GM19023 (cell line): ENCODE data around the gene PRKCE.
A peak's percentile ranks its signal among the peaks of the same experiment; 100 is the strongest.

Experiments
- ATAC-seq: cut with Tn5 transposase; IDR thresholded peaks from one replicate; pipeline ENCODE4 v1.9.1; 2021; ENCODE audit warnings: mild to moderate bottlenecking, moderate library complexity; ENCODE audit not compliant: unreplicated experiment

Gene PRKCE

DNA sequence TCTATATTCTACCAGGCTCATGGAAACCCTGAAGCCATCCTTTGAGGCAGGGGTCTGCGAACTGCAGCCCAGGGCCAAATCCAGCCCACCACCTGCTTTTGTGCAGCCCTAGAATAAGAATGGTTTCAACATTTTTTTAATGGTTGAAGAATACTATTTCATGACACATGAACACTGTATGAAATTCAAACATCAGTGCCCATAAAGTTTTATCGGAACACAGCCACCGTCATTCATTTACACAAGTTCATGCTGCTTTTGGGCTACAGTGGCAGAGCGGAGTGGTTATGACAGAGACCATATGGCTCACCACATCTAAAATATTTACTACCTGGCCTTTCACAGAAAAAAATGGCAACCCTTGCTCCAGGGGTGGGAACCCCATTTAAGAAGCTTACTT, 521.6 kb downstream of the PRKCE start:
- ATAC-seq, result no peak

DNA sequence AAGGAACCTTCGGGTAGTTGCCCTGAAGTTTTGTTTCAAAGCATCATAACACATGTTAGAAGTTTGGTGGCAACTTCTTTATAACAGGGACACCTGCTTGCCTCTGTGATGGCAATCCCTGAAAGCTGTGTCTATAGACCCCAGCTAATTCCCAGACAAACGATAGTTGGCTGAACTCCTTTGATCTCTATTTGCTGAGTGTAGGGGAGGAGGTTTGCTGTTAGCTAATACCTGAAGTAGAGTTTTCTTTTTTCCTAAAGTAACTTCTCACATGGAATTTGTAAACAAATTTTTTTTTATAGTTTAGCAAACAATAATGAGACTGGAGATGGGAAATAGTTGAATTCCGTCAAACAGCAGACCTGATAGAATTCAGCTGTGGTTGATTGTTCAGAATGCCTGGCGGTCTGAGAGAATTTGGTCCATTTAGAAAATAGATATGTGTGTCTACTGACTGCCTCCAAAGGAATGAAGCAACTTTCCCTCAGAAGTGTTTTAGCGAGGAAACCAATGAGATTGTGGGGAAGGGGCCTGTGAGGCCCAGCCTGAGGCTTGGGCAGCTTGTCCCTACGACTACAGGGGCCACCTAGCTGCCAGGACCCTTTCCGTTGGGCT, 522.3 kb downstream of the PRKCE start:
- no peak for ATAC-seq

GRCh38 chr2:46174345-46175170, 523.1 kb downstream of the PRKCE start:
- no peak for ATAC-seq

GRCh38 chr2:46175419-46175818, 523.9 kb downstream of the PRKCE start:
- ATAC-seq, result no peak

DNA sequence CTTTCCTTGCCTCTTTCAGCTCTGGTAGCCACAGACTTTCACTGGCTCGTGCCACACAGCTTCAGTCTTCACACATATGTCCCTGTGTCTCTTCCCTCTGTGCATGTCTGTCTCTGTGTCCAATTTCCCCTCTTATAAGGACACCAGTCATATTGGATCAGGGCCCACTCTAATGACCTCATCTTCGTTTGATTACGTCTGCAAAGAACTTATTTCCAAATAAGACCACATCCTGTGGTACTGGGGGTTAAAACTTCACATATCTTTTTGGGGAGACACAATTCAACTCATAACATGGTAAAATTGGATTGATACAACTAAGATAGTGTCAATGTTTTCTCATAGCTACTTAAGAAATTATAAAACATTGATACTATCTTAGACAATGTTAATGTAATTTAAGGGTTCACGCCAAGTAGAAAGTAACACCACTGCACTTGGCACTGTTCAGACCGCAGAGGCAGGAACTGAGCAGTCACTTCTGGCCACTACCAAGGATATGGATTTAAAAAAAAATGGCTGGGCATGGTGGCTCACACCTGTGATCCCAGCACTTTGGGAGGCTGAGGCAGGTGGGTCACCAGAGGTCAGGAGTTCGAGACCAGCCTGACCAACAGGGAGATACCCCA, 526.1 kb downstream of the PRKCE start:
- no peak for ATAC-seq

DNA sequence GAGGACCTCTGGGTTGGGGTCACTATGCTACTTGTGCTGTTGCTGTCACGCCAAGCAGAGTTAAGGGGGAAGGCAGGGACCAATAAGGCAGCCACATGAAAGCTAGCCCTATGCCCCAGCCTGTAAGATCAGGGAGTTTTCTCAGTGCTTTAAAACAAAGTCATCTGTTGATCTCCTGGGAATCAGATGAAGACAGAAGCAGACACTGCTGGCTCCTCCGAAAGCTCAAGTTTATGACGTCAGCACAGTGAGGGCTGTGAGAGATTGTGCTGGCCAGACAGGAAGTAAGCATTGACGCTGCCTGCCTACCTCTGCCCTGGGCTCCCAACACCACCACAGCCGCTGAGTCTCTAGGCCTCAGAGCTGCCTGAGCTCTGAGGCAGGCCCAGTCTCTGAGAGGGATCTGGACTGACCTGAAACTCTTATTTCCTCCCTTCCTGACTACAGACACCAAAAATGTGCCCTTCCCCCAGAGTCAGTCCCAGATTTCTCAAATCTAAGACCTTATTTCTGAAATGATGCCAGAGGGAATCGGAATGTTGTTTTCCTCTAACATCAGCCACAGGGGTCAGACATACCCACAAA, 527.7 kb downstream of the PRKCE start:
- peak; percentile 64 for ATAC-seq

- ATAC-seq, result no peak
Observed at GRCh38 chr2:46180189-46180588, 528.7 kb downstream of the PRKCE start.

DNA sequence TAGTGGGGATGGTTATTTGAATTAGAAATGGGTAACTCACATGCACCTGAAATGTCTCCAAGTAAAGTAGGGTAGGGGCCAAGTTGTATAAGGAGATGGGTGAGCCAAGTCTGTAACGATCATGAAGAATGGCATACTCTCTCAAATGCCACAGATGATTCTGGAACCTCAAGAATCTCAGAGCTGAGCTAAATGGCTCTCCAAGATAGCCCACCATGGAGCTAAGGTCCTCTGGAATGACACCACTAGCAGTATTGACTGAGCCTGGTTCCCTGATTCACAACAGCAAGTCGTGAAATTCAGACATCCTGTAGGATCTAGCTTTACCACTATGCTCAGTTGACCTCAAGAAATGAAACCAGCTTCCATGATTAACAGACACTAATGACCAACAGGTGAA, 529.8 kb downstream of the PRKCE start:
- ATAC-seq, result no peak

DNA sequence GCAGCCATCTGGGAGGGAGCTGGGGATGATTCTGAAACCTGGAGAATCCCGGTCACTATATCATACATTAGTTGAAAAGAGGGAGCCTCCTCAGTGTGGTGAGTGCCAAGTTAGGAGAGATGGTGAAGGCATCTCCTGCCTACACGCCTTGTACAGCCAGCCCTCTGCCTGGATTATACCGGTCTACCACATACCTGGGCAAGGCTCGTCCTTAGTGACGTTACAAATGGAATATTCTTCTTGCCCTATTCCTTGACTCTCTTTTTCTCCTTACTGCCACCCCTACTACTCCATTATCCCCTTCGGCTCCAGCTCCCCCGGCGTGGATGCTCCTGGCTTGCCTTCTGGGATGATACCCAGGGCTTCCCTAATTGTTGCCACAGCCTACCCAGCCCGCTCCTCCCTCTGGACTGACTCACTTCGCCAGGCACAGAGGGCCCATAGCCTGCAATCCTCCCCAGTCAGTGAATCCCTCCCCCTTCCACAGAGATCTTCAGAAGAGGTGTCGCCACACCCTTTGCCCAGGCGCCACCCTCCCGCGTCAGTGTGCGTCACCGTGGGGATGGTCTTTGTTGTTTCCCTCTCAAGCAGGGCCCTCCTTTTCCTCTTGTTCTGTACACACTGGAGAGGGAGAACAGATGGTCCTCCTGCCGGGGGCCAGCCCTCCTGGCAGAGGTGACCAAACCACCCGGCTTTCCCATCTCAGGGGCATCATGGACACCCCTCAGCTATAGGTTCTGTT, 530.5 kb downstream of the PRKCE start:
- no peak for ATAC-seq

DNA sequence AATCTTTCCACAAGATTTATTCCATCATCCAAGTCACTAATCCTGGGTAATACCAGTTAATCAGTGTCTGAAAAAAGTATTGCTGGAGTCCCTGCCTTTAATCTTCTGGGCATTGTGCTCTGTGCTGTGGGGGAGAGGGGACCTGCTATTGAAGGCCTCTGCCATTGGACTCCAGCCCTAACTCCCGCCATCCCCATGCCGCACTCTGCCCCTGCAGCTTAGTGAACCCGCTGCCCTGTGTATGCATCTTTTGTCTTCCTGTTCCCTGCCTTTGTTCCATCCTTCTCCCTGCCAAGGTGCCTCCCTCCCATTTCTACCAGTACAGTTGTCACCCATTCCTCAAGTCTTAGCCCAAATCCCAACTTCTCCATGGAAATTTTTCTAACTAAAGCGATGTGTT, 532.0 kb downstream of the PRKCE start:
- ATAC-seq, result no peak

DNA sequence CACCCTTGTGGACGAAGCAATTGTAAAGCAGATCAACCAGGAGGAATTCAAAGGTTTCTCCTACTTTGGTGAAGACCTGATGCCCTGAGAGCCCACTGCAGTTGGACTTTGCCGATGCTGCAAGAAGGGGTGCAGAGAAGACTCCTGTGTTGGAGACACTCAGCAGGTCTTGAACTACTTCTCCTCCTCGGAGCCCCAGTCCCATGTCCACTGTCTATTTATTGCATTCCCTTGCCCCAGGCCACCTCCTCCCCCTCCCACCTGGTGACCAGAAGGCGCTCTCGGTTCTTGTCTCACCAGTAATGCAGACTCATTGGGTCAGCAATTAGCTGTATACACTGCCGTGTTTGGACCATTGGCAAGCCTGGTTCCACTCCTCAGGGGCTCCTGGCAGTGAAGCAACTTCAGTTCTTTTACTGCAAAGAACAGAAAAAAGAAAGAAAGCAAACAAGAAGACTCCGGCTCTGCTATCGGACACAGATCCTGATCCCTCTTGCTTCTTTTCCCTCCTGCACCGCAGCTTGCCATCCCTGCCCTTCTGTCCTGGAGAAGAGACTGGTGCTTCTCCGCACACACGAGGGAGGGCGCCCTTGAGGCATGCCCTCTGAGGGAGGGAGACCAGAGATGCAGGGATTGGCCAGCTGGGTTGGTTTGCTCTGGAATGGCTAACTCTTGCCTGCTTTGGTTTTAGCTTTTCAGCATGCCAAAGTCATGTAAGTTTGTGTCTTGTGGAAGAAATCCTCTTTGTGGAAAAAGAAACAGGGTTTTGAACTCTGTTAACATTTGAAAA, 533.5 kb downstream of the PRKCE start:
- ATAC-seq, result no peak

- peak; percentile 73 for ATAC-seq
Observed at GRCh38 chr2:46187112-46187618, 535.7 kb downstream of the PRKCE start.

DNA sequence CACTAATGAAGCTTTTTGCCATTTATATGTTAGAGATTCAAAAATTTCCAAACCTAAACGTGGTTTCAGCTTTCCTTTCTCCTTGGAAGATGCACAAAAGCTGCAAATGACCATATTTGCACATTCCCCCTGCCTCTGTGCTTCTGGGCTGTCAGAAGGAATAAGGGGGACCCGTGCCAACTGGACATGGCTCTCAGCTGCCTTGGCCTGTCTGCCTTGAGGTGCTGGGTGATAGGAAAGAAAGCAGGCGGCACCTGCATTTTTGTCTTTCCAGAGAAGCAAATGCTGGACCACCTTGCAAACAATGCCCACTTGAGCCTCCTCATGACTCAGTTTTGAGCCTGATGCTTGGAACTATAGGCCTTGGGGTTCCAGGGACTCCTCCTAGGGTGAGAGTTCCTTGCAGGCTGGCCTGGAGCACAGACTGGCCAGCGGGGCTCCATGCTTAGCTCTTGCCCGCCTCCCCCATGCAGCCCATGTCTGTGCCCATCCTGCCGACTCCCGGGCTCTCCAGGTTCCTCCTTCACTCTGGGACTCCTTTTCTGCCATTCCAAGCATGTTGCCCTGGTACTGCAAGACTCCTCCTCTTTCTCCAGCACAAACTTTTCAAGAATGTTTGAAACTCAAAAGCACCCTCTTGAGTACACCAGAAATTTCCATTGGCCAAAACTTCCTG, 536.7 kb downstream of the PRKCE start:
- no peak for ATAC-seq

DNA sequence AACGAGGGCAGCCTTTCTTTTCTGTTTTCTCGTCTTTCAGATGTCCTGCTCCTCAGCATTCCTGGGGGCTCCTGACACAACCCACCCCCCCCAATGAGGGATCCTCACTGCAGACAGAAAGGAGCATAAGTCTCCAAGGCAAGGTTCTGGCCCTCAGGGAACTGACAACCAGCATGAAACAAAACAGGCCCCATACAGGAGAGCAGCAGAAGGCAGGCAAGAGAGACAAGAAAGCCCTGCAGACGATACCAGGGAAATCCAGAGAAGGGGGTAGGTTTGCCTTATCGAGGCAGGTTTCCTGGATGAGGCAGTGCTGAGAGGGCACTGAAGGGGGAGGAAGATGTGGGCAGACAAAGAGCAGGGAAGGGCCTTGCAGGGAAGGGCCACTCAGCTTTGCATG, 541.9 kb downstream of the PRKCE start:
- no peak for ATAC-seq

DNA sequence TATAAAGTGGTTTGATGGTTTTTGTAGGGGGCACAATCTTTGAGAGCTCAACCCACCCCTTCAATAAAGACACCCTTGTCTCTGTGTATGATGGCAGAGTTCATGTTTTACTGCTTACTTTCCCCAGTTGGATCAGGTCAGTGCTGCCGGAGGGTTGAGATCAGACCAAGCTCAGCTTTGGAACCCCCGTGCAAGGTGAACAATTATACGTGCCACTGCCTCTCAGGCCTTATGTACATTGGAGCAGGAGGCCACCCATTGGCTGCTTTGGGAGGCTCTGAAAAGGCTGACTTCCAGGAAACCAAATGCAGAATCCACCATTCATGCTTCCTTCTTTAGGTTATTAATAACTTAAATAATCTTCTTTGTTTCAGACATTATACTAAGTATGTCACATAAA, 542.4 kb downstream of the PRKCE start:
- no peak for ATAC-seq

DNA sequence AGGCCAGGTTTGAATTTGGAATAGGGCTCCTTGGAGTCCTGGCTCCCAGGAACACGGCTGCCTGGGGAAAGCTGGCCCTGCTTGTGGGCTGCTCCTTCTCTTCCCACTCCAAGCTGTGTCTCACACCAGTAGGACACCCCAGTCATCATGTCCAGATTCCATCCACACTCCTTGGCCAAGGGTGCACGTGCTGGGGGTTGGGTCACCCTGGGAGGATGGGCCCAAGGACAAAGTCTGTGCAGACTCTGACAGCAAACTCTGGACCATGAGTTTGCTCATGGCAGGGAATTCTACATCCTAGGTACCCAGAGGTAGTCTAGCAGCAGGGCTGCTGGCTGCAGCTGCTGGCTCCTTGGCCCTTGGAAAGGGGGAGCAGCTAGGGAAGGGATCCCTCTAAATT, 543.4 kb downstream of the PRKCE start:
- no peak for ATAC-seq

DNA sequence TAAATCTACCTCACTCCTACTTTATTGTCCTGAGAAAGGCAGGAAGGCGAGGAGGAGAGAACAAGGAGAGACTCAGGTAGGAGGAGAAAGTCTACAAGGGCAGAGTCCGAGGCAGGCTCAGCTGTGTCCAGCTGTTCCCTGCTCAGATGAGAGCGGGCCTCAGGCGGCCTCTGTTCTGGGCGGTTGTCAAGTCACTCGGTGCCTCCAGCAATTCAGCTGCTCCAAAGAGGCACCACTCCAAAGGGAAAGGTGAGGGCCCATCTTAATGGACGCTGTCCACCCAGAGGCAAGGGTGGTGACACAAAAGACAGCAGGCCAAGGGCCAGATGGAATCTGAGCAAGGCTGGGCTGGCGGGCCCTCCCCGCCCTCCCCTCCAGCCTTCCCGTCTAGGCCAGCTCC, 544.3 kb downstream of the PRKCE start:
- ATAC-seq, result no peak

DNA sequence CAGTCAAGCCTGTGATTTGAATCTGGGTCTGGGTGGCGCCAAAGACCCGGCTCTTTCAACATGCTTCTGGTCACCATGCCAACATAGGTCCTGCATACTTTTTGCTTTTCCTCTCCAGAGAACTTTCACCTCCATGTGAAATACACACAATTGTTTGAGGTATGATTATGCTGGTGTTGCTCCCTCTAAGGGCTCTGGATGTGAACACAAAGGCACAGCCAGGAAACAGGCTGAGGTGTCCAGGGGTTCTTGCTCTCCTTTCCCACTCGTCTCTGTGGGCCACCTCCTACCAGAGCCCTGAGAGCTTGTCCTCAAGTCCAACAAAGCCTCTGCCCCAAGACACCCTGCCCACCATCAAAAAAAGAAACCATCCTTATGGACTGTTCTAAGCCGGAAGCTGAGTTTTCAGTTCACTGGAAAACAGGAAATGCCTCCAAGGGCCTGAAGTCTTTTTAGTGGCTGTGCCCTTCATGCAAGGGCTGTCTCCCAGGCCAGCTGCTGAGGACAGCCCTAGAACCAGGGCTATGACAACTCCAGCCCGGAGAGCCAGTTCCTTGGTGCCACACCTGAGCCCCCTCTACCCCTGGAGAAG, 545.5 kb downstream of the PRKCE start:
- no peak for ATAC-seq

DNA sequence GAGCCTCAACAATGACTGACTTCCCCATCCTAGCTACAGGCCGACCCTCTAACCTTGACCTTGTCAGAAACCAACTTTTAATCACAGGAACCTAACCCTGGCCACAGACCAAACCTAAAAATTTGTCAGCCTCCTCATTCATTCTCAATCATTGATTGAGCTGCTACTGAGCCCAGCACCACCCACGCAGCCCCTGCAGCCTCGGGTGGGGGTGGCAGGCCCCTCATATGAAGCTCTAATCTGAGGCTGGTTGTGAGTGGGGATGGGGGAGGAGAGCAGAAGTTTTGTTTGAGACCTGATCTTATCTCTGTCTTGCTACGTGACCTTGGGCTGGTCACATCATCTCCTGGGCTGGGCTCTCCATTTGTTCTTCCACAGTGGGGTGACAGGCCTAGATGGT, 546.2 kb downstream of the PRKCE start:
- ATAC-seq, result no peak
